ENCODE measurements around the gene UBE3C. TPM values are rescaled to one million over a fixed set of nuclear protein-coding genes. Genes with fewer than 3 reads are reported as not detected.
"Not testable (repeated sequence)": the region's sequence is repeated elsewhere in the genome, so short reads cannot be mapped to it uniquely, and the experiment has no call there.

UBE3C gene
- total RNA-seq (2014; rRNA removed; shearing (Covaris generic)), result 56.2 and 65.3 TPM in 2 replicates

DNA sequence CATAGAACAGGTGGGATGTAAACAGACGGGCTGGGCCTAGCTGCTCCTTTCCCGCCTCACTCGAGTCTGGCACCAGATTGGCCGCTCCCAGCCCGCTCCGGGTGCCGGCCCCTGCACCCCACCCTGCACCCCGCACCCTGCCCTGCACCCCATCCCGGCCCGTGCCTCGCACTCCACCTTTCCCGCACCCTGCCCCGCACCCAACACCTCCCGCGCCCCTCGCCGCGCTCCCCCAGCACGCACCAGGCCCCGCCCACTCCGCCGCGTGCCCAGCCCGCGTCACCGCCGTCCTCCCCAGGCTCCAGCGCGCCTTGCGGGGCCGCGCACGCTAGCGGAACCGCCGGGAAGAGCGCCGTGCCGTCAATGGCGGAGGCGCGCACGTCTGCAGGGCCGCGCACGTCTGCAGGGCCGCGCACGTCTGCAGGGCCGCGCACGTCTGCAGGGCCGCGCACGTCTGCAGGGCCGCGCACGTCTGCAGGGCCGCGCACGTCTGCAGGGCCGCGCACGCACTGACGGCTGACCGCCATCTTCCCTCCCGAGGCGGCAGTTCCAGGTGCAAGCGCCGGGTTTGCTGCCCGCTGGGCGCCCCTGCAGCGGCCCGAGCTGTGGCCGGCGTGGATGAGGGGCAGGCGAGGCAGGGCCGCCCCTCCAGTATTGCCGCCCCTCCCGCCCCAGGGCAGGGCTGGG lies at the start of gene UBE3C:
Gene UBE3C (plus strand): TSS at position 503 of the 687 bp plus-strand sequence. CDS start 347 bp downstream, outside the sequence.
- peak; percentile 84 for DNase-seq (ENCODE audit: low spot score)

DNA sequence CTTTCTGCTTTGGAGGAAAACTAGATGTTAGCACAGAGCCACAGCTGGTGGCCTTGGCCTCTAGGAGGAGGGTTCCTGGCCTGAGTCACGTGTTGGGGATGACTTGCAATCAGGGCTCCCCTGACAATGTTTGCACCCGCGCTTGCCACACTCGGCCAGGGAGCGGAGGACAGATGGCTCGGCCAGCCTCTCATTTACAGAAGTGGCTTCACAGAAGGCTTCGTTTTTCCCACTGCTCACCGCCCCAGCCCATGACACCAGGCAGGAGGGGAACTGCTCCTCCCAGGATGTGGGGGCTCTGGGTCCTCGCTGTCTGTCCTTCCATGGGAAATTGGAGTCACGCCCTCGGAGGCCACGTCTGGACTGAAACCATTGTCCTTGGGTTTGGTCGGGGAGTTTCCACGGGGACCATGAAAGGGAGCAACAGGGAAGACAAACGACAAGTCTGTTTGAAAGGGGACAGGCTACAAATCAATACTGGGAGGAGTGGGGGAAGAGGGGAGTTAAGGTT lies 49.6 kb upstream of the UBE3C start:
- no peak for DNase-seq (ENCODE audit: low spot score)

DNA sequence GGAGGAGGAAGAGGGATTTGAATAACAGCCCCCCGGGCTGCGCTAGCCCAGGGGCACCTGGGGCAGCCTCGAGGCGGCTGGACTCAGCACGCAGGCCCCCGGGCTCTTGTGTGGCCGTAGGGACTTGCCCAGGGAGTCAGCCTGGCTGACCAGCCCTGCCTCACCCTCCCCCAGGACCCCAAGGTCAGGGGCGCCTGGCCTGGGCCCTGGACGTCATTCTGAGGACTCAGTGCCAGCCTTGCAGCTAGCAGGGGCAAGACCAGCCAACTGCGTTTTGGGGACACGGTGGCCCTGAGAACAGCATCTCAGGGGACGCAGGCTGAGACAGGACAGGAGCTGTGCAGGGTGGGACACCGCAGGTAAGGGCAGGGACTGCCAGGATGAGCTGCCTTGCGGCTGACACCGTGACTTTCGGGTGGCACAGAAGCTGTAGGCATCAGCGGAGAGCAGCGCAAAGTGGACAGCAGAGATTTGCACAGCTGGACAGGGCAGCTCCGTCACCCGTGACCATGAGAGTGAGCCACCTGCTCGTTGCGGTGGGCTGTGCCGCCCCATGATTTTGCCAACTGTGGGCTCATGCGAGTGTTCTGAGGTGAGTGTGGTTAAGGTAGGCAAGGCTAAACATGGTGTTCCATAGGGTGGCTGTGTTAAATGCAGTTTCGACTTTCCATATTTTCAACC lies 48.1 kb upstream of the UBE3C start:
- no peak for DNase-seq (ENCODE audit: low spot score)

DNA sequence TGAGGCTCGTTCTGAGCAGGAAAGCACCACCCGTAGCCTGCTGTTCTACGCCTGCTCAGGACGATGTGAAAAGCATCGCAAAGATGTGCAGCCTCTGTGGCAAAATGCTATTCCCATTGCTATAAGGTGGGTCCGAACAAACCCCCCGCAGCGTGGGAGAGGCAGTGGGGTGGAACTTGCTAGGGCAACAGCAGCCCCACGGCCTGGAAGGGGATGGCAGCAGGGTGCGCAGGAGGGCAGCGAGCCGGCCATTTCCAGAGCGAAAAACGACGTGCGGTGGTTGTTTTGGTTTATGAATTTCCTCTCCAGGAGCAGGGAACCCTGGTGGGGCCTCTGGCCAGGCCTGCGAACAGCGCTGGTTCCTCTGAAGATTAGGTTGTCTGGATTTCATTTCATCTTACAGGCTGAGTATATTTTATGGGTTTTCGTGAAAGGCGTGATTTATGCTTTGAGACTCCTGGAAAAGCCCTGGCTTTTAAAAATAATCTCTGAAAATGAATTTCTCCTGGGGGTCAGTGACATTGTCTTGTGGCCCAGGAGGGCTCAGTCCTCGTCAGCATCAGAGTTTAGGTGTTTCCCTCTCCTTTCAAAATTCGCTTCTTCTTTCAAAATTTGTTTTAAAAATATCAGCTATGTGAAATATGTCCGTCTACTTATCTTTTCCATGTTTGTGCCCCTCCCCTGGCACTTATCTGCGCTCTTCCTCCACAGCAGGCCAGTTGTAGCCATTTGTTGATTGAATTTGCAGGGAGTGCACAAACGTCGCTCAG lies 42.3 kb upstream of the UBE3C start:
- DNase-seq (ENCODE audit: low spot score), result no peak

DNA sequence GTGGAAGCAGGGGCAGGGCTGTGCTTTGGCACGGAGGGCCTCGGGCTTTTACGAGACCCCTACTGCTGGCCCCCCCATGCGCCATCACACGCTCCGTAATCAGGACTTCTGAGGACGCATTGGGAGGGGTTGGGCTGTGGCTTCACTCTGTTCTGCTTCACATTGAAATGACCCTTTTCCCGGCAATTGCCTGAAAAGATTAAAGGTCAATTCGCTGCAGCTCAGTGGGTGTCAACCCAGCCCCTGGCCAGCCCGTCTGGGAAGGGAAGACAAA lies 41.7 kb upstream of the UBE3C start:
- DNase-seq (ENCODE audit: low spot score), result no peak

DNA sequence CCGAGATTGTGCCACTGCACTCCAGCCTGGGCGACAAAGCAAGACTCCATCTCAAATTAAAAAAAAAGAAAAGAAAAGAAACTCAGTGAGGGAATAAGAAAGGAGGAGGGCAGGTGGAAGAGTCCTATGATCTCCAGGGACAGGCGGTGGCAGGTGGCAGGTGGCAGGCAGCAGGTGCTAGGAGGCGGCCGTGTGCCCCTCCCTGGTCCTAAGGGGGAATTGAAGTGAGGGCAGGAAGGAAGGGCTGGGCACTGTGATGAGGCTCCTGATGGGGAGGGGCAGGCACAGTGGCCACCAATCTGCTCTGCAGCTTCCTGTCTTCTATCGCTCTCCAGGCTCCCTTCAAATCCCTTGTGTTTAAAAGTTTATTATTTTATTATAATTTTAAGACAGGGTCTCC lies 41.2 kb upstream of the UBE3C start:
- DNase-seq (ENCODE audit: low spot score), result no peak

DNA sequence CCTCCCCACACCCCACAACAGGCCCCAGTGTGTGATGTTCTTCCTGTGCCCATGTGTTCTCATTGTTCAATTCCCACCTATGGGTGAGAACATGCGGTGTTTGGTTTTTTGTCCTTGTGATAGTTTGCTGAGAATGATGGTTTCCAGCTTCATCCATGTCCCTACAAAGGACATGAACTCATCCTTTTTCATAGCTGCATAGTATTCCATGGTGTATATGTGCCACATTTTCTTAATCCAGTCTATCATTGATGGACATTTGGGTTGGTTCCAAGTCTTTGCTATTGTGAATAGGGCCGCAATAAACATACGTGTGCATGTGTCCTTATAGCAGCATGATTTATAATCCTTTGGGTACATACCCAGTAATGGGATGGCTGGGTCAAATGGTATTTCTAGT lies 38.7 kb upstream of the UBE3C start:
- DNase-seq (ENCODE audit: low spot score), result not testable (repeated sequence)

DNA sequence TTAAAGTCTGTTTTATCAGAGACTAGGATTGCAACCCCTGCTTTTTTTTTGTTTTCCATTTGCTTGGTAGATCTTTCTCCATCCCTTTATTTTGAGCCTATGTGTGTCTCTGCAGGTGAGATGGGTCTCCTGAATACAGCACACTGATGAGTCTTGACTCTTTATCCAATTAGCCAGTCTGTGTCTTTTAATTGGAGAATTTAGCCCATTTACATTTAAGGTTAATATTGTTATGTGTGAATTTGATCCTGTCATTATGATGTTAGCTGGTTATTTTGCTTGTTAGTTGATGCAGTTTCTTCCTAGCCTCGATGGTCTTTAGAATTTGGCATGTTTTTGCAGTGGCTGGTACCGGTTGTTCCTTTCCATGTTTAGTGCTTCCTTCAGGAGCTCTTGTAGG lies 35.1 kb upstream of the UBE3C start:
- not testable (repeated sequence) for DNase-seq (ENCODE audit: low spot score)

DNA sequence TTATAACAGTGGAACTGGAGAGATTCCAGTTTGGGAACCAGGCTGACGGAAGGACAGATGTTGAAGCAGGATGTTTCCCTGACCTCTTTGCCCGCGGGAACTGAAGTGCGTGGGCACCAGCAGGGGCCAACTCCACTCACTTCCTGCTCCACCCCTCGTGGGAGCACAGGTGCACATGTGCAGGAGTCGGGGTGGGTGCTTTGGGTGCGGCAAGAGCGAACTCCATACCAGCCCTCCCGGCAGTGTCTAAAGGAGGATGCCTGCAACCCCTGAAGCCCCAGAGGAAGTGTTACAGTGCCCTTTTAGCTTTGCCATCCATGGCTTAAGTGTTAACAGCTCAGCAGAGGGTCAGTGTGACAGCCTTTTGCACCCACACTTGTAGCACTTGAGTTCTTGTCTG lies 27.4 kb upstream of the UBE3C start:
- DNase-seq (ENCODE audit: low spot score), result no peak

DNA sequence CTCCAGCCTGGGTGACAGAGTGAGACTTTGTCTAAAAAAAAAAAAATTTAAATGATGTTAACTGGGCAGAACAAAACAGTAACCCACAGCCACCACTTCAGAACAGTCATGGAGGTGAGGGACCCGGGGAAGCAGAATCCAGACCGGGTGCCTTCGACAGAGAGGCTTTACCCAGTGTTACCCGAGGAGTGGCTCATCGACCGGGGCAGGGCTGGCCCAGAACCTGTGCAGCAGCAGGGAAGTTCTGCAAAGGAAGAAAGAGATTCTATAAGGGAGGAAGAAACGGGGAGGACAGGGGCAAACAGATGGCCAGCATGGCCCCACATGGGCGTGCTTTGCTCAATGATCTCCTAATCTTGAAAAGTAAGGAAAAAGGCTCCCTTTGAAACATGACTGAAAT lies 26.0 kb upstream of the UBE3C start:
- DNase-seq (ENCODE audit: low spot score), result no peak

DNA sequence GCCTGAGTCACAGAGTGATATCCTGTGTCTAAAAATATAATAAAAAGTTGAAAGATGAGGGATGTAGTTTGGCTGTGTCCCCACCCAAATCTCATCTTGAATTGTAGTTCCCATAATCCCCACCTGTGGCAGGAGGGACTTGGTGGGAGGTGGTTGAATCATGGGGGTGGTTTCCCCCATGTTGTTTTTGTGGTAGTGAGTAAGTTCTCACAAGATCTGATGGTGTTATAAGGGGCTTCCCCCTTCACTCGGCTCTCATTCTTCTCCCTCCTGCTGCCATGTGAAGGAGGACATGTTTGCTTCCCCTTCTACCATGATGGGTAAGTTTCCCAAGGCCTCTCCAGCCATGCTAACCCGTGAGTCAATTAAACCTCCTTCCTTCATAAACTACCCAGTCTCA lies 25.1 kb upstream of the UBE3C start:
- no peak for DNase-seq (ENCODE audit: low spot score)

DNA sequence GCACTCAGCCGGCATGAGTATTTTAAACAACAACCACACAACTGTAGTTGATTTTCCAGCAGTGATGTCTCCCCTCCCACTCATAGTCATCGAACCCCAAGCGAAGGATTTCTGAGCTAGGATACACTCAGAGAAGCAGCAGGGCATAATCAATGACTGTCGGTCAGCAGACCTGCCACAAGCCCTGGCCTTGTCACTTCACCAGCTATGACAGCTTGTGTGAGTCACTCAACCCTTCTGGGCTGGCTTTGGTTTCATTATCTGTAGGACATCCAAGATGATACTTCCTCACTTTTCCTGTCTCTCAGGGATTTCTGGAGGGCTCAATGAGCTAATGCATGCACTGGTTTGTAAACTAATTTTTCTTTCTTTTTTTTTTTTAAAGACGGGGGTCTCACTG lies 22.0 kb upstream of the UBE3C start:
- DNase-seq (ENCODE audit: low spot score), result no peak

DNA sequence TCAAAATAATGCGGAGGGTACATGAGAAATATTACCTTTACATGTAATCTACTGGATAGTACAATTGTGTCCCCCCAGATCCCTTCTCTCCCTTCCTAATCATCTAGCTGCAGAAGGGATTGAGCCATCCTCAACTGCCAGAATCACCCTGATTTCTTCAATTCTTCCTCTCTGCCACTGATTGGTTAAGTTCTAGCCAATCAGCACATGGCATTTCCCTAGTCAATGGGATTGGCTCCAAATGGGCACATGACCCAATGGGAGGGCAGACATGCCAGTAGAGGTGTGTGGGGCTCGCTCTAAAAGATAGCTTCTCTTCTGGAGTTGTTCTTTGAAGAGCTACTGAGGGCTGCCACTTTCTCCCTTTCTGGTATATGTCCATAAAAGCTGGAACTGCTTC lies 20.9 kb upstream of the UBE3C start:
- no peak for DNase-seq (ENCODE audit: low spot score)

DNA sequence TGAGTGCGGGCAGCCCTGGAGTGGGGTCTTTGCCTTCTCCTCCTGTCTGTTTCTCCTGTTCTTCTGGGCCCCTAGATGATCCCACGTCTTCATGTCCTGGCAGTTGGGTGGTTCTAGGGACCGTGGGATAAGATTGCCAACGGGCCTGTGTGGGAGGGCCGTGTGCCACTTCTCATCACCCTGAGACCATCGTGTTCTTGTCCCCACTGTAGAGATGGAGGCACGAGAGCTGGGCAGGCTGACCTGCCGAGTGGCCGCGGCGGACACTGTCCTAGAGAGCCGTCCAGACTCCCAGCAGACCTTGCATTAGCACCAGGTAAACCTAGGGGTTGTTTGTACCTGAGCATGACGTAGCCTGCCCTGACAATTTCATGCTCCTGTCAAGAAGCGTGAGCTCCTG lies 18.5 kb upstream of the UBE3C start:
- DNase-seq (ENCODE audit: low spot score), result no peak

DNA sequence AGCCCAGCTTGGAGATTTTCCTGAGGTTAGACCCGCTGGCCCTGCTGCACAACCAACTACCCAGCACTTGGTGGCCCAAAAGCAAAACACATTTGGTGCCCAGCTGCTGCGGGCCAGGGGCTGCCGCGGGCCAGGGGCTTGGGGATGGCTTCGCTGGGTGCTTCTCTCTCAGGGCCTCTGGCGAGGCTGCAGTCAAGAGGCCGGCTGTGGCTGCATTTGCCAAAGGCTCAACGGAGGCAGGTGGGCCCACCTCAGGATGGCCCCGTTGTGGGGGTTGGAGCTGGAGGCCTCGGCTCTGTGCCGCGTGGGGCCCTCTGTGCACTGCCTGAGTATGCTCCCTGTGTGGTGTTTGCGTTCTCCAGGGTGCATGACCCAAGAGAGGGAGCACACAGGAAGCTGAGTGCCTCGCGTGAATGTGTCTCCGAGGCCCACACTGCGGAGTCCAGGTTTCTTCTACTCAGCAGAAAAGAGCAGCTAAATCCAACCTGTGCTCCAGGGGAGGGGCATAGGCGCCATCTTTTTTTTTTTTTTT lies 17.5 kb upstream of the UBE3C start:
- DNase-seq (ENCODE audit: low spot score), result no peak

DNA sequence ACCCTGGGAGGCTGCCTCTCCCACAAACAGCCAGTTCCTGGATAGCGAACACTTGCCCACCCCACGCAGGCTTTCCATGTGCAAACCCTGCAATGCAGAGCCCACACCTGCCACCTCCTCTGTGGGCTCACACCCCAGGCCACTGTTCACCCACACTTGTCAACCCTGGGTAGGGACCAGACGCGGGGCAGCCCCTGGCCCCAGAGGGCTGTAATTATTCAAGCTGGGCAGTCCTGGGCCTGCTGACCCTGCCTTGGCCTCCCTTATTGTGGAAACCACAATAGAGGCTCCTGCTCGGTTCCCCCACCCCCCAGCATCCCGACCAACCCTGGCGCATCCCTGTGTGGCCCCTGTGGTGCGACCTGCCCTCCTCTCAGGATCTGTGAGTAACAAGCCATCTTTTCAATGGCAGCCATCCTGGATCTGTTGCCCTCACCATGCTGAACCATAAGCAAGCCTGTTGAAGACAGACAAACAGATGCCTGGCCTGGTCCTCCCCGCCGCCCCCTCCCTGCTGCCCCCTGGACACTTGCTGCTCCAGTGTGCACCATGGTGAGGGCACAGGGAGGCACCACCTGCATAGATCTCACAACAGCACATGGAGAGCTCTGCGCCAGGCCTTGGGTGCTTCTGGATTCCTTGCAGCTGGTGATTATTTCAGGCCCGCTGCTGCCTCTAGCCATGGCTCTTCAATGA lies 15.8 kb upstream of the UBE3C start:
- no peak for DNase-seq (ENCODE audit: low spot score)

DNA sequence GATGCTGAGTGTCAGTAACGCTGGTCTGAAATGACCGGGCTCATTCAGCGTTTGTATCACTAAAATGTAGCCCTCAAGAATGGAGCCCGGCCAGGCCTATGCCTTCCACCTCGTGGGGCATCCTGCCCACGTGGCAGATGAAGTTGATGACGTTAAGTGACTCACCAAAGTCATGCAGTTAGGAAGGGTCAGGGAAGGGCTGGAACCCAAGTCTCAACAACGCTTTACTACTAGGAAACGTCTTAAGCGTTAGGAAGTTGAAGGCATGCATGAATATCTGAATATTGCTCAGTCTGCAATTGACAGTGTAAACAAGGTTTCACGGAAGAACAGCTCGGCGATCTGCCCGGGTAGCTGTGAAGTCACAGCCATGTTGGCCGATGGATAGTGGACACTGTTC lies 14.0 kb upstream of the UBE3C start:
- DNase-seq (ENCODE audit: low spot score), result no peak

DNA sequence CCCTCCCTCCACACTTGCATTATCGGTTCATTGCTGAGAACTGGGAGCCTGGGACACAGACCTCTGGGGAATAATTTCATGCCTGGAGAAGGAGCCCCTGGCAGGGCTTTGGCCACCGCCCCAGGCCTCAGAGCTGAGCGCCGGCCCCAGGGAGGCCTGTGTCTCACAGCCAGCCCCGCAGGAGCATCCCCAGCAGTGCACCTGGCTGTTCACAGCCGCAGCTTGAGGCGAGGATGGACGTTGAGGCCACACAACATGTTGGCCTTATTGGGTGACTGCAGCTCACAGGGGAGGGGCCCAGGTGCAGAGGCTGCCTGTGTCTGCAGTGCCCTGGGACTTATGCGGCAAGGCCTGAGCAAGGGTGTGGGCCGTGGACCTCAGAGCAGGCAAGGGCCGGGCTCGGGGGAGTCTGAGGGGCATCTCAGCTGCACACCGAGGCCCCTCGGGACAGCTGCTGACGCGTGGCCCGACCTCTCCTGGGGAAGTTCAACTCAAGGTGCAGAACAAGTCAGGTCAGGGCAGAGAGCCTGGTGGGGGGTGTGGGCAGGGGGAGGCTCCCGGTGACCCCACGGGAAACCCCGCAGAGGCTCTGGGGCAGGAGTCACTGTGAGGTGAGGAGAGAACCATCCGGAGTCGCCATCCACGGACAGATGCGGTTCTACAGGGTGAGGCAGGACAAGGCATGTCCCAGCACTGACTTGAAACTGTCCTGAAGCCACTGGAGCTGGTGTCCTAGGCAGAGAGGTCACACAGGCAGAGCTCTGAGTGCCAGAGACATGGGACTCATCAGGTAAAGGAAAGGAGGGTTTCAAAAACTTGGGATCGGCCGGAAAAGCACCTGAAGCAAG lies 13.1 kb upstream of the UBE3C start:
- DNase-seq (ENCODE audit: low spot score), result no peak

DNA sequence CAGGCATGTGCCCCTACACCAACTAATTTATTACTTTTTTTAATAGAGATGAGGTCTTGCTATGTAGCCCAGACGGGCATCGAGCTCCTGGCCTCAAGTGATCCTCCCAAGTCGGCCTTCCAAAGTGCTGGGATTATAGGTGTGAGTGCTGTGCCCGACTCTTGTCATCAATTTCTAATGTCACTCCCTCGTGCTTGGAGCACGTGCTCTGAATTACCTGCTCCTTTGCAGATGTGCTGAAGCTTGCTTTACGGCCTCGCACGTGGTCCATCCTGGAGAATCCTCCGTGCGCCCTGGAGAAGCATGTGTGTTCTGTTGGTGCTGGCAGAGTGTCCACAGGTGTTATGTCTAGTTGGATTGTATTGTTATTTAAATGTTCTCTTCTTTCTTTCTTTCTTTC lies 11.8 kb upstream of the UBE3C start:
- DNase-seq (ENCODE audit: low spot score), result no peak

DNA sequence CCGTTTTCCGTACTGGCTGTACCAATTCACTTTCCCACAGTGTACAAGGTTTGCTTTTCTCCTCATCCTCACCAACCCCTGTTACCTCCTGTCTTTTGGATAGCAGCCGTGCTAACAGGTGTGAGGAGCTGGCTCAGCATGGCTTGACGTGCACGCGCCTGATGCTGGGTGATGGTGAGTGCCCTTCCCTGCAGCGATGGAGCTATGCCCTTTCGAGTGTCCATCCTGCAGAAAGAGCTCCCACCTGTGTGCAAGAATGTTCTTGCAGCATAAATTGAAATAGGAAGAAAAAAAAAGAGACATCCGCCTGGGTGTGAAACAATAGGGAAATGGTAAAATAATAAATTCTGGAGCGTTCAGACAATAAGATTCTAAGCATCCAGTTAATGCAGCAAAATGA lies 9.5 kb upstream of the UBE3C start:
- no peak for DNase-seq (ENCODE audit: low spot score)

DNA sequence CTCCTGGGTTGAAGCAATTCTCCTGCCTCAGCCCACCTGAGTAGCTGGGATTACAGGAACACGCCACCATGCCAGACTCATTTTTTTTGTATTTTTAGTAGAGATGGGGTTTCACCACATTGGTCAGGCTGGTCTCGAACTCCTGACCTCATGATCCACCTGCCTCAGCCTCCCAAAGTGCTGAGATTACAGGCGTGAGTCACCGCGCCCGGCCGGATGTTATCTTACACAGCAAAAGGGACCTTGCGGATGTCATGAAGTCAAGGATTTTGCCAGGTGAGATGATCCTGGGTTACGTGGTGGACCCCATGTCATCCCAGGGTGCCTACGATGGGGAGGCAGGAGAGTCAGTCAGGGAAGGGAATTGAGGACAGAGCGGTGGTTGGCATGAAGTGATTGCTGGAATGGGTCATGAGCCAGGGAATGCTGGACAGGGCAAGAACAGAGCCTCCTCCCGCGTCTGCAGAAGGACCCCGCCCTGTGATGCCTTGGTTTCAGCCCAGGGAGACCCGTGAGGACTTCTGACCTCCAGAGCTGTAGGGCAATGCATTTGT lies 8.7 kb upstream of the UBE3C start:
- no peak for DNase-seq (ENCODE audit: low spot score)
